ENCODE results near the gene PLEKHA1.

DNA sequence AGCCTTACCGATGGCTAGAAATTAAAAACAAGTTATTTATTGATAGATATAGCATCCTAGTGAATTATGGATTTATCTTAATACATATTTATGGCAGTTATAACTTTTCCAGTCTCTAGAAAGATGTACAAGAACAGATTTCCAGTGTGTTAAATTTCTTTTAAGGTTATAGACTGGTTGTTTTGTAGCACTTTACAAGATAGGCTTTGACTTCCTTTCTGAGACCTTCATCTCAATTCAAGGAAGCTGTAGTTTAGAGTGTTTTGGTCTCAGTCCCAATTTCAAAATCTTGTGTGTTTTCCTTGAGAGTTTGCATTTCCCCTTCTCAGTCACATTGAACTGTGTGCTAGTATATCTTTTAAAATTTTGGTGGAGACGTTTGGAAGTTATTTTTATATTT lies 30.1 kb downstream of the PLEKHA1 start:
- no peak for TF ChIP-seq POLR2AphosphoS5 (IDR thresholded peaks at IDR 0.05)
- TF ChIP-seq, protein P1, sequence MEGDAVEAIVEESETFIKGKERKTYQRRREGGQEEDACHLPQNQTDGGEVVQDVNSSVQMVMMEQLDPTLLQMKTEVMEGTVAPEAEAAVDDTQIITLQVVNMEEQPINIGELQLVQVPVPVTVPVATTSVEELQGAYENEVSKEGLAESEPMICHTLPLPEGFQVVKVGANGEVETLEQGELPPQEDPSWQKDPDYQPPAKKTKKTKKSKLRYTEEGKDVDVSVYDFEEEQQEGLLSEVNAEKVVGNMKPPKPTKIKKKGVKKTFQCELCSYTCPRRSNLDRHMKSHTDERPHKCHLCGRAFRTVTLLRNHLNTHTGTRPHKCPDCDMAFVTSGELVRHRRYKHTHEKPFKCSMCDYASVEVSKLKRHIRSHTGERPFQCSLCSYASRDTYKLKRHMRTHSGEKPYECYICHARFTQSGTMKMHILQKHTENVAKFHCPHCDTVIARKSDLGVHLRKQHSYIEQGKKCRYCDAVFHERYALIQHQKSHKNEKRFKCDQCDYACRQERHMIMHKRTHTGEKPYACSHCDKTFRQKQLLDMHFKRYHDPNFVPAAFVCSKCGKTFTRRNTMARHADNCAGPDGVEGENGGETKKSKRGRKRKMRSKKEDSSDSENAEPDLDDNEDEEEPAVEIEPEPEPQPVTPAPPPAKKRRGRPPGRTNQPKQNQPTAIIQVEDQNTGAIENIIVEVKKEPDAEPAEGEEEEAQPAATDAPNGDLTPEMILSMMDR (IDR thresholded peaks at IDR 0.05) = no peak
